ENCODE measurements around the gene IL17F.

Gene IL17F

DNA sequence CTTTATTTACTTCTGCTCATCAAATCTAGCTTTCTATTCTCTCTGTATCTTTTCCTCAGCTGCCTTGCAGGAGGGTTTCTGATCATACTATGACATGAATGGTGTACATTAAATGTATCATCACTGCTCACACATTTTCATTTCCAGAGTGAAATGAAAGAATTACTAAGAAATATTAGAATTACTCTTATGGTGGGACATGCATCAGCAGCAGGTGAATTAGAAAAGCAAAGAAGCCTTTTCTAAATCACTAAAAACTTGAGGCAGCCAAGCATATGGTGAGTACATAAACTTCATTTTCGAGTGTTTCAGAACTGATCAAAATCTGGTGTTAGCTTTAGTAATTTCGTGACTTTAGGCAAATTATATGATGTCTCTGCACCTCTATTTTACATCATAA lies 34.5 kb downstream of the IL17F start:
- no peak for TF ChIP-seq ZBTB7A (IDR thresholded peaks at IDR 0.05; ENCODE audit: low read depth)
- TF ChIP-seq USF1 (IDR thresholded peaks at IDR 0.05), result no peak
- no peak for TF ChIP-seq CEBPB (IDR thresholded peaks at IDR 0.05)
- TF ChIP-seq YY1 (IDR thresholded peaks at IDR 0.05; ENCODE audit: low read depth), result no peak

- TF ChIP-seq REST (IDR thresholded peaks at IDR 0.05; ENCODE audit: low read depth) (no peak), TEAD4 (IDR thresholded peaks at IDR 0.05) (no peak), TCF12 (IDR thresholded peaks at IDR 0.05; ENCODE audit: low read depth) (no peak), TAF1 (IDR thresholded peaks at IDR 0.05; ENCODE audit: low read depth) (no peak)
Measured at GRCh38 chr6:52208612-52209011, 35.7 kb downstream of the IL17F start.

DNA sequence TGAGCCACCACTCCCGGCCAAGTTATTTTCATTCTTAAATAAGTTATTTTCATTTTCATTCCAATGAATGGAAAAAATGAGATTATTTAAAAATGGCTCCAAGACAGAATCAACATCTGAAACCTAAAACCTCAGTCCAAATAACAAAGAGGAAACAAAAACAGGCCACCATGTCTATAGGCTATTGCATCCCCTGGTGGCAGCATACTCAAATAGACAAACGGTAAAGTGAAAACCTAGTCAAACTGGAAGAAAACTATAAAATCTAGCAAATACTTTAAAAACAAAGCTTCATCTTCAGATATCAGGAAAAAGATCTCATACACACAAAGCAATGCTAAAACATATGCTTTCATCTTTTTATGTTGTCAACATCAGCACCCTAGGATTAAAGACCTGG lies 37.2 kb downstream of the IL17F start:
- TF ChIP-seq EP300 (IDR thresholded peaks at IDR 0.05; ENCODE audit: borderline replicate concordance) (no peak), YY1 (IDR thresholded peaks at IDR 0.05; ENCODE audit: low read depth) (no peak), CREB1 (IDR thresholded peaks at IDR 0.05; ENCODE audit: low read depth) (no peak), RAD21 (IDR thresholded peaks at IDR 0.05; ENCODE audit: low read depth) (no peak), FOXM1 (IDR thresholded peaks at IDR 0.05; ENCODE audit: borderline replicate concordance, low read depth) (no peak), CEBPB (IDR thresholded peaks at IDR 0.05) (no peak), ZBTB7A (IDR thresholded peaks at IDR 0.05; ENCODE audit: low read depth) (no peak), TAF1 (IDR thresholded peaks at IDR 0.05; ENCODE audit: low read depth) (no peak), USF1 (IDR thresholded peaks at IDR 0.05) (no peak)

- TF ChIP-seq TEAD4 (IDR thresholded peaks at IDR 0.05) (no peak), YY1 (IDR thresholded peaks at IDR 0.05; ENCODE audit: low read depth) (no peak), CEBPB (IDR thresholded peaks at IDR 0.05) (no peak), ZBTB7A (IDR thresholded peaks at IDR 0.05; ENCODE audit: low read depth) (no peak), FOXM1 (IDR thresholded peaks at IDR 0.05; ENCODE audit: borderline replicate concordance, low read depth) (no peak), EGR1 (IDR thresholded peaks at IDR 0.05) (no peak), RAD21 (IDR thresholded peaks at IDR 0.05; ENCODE audit: low read depth) (no peak), EP300 (IDR thresholded peaks at IDR 0.05; ENCODE audit: borderline replicate concordance) (no peak), REST (IDR thresholded peaks at IDR 0.05; ENCODE audit: low read depth) (no peak), TAF1 (IDR thresholded peaks at IDR 0.05; ENCODE audit: low read depth) (no peak), CREB1 (IDR thresholded peaks at IDR 0.05; ENCODE audit: low read depth) (no peak), NFIC (IDR thresholded peaks at IDR 0.05) (no peak), TCF12 (IDR thresholded peaks at IDR 0.05; ENCODE audit: low read depth) (no peak), USF1 (IDR thresholded peaks at IDR 0.05) (no peak)
- TF ChIP-seq, protein P1, sequence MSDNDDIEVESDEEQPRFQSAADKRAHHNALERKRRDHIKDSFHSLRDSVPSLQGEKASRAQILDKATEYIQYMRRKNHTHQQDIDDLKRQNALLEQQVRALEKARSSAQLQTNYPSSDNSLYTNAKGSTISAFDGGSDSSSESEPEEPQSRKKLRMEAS (IDR thresholded peaks at IDR 0.05), result no peak
Measured at GRCh38 chr6:52201493-52201892, 42.8 kb downstream of the IL17F start.

GRCh38 chr6:52201046-52201445 lies 43.3 kb downstream of the IL17F start:
- TF ChIP-seq EP300 (IDR thresholded peaks at IDR 0.05; ENCODE audit: borderline replicate concordance), result no peak
- no peak for TF ChIP-seq USF1 (IDR thresholded peaks at IDR 0.05)
- TF ChIP-seq TAF1 (IDR thresholded peaks at IDR 0.05; ENCODE audit: low read depth), result no peak
- no peak for TF ChIP-seq REST (IDR thresholded peaks at IDR 0.05; ENCODE audit: low read depth)
- no peak for TF ChIP-seq FOXM1 (IDR thresholded peaks at IDR 0.05; ENCODE audit: borderline replicate concordance, low read depth)
- TF ChIP-seq EGR1 (IDR thresholded peaks at IDR 0.05), result no peak
- TF ChIP-seq CEBPB (IDR thresholded peaks at IDR 0.05), result no peak
- TF ChIP-seq YY1 (IDR thresholded peaks at IDR 0.05; ENCODE audit: low read depth), result no peak
- TF ChIP-seq CREB1 (IDR thresholded peaks at IDR 0.05; ENCODE audit: low read depth), result no peak
- TF ChIP-seq TCF12 (IDR thresholded peaks at IDR 0.05; ENCODE audit: low read depth), result no peak
- no peak for TF ChIP-seq TEAD4 (IDR thresholded peaks at IDR 0.05)
- TF ChIP-seq, protein P1 (IDR thresholded peaks at IDR 0.05), result no peak
- no peak for TF ChIP-seq ZBTB7A (IDR thresholded peaks at IDR 0.05; ENCODE audit: low read depth)
- no peak for TF ChIP-seq RAD21 (IDR thresholded peaks at IDR 0.05; ENCODE audit: low read depth)
